Gastroesophageal sphincter (tissue), 4 donors: ENCODE measurements around the gene IMP4. TPM values are rescaled to one million over a fixed set of nuclear protein-coding genes. Genes with fewer than 3 reads are reported as not detected.
"Not testable (repeated sequence)": the region's sequence is repeated elsewhere in the genome, so short reads cannot be mapped to it uniquely, and the experiment has no call there.

ENCODE experiments used
- ATAC-seq: fragments of 150-250 bp; one replicate; pipeline ENCODE4 v1.9.1; 2016; ENCODE audit warnings: mild to moderate bottlenecking, moderate library complexity
- H3K27ac ChIP-seq, 4 donors: fragments of 200-600 bp; sonication (generic) in 3 of 4; 1 replicate in 3 of 4; 2 replicates in 1 of 4; pipeline ENCODE4 v1.5.1; 2016 to 2019
- H3K27me3 ChIP-seq: fragments of 200-600 bp; sonication (generic); one replicate; pipeline ENCODE4 v1.5.1; 2019
- H3K36me3 ChIP-seq, 2 donors: fragments of 200-600 bp; sonication (generic); one replicate each; pipeline ENCODE4 v1.5.1; 2019; ENCODE audit warnings: control low read depth in 1 of 2
- H3K4me1 ChIP-seq, 3 donors: fragments of 200-600 bp; sonication (generic); 1 replicate in 2 of 3; 2 replicates in 1 of 3; pipeline ENCODE4 v1.5.1; 2016 to 2019; ENCODE audit warnings: control low read depth in 2 of 3
- H3K4me3 ChIP-seq, 2 donors: fragments of 200-600 bp; sonication (generic); one replicate each; pipeline ENCODE4 v1.5.1; 2019; ENCODE audit warnings: mild to moderate bottlenecking in 1 of 2, moderate library complexity in 1 of 2
- H3K9me3 ChIP-seq, 3 donors: fragments of 200-600 bp; sonication (generic); one replicate each; pipeline ENCODE4 v1.5.1; 2017 to 2019; ENCODE audit warnings: control low read depth in 2 of 3
- EP300 ChIP-seq: sonication (generic); formaldehyde crosslinking; IDR thresholded peaks from one replicate; pipeline ENCODE4 v1.6.1; 2017; ENCODE audit warnings: antibody characterized with exemption, mild to moderate bottlenecking
- POLR2A ChIP-seq, 2 donors: fragments of 450-650 bp; IDR thresholded peaks; one replicate each; pipeline ENCODE4 v1.6.1; 2017; ENCODE audit warnings: antibody characterized with exemption in 2 of 2, mild to moderate bottlenecking in 2 of 2, moderate library complexity in 1 of 2
- POLR2AphosphoS5 ChIP-seq: sonication (generic); formaldehyde crosslinking; IDR thresholded peaks from one replicate; pipeline ENCODE4 v1.6.1; 2017; ENCODE audit warnings: antibody characterized with exemption
- WGBS, 2 donors: methylation state at CpG; one replicate each; pipeline ENCODE4 v1.1.5; 2018; ENCODE audit warnings: low coverage in 1 of 2; 5-methylcytosine and 5-hydroxymethylcytosine counted together
- total RNA-seq, 4 donors: library from RNA; depleted of rRNA; stranded (reverse); fragments of >200 nt; gene quantifications; one replicate each; pipeline ENCODE4 v1.1.0, GENCODE V29; 2016
- TF ChIP-seq, protein P1 (sequence below), 4 experiments: fragments of 200-600 bp in 2 of 4; fragments of 450-650 bp in 2 of 4; sonication (generic) in 1 of 4; IDR thresholded peaks; one replicate each; pipeline ENCODE4 v1.5.1; 2017 to 2019; ENCODE audit warnings: antibody characterized with exemption in 4 of 4, mild to moderate bottlenecking in 2 of 4, moderate library complexity in 2 of 4

Gene IMP4
- total RNA-seq, 4 donors from 2014 or later, result 78.8 to 143 (median 113) TPM

GRCh38 chr2:130328710-130329109 is 14.0 kb upstream of the IMP4 start:
- H3K4me1 ChIP-seq, result peaks cover 0 to 8% (median 0%) of the 10 kb centered on the region in 3 donors
- H3K9me3 ChIP-seq, result no peaks in the 10 kb centered on the region
- H3K36me3 ChIP-seq, result no peaks in the 10 kb centered on the region
- no peak overlapping the region for H3K27ac ChIP-seq
- no peak for ATAC-seq
- peaks cover 55% of the 10 kb centered on the region for H3K27me3 ChIP-seq
- TF ChIP-seq POLR2A (IDR thresholded peaks at IDR 0.05), result no peak
- no peak for TF ChIP-seq POLR2AphosphoS5
- TF ChIP-seq, protein P1, sequence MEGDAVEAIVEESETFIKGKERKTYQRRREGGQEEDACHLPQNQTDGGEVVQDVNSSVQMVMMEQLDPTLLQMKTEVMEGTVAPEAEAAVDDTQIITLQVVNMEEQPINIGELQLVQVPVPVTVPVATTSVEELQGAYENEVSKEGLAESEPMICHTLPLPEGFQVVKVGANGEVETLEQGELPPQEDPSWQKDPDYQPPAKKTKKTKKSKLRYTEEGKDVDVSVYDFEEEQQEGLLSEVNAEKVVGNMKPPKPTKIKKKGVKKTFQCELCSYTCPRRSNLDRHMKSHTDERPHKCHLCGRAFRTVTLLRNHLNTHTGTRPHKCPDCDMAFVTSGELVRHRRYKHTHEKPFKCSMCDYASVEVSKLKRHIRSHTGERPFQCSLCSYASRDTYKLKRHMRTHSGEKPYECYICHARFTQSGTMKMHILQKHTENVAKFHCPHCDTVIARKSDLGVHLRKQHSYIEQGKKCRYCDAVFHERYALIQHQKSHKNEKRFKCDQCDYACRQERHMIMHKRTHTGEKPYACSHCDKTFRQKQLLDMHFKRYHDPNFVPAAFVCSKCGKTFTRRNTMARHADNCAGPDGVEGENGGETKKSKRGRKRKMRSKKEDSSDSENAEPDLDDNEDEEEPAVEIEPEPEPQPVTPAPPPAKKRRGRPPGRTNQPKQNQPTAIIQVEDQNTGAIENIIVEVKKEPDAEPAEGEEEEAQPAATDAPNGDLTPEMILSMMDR (IDR thresholded peaks at IDR 0.05), result no peak
- TF ChIP-seq EP300, result no peak
- WGBS, 2 donors, result 40 to 50% methylated on average over 2 of the region's 2 CpGs
- no peak overlapping the region for H3K4me3 ChIP-seq

GRCh38 chr2:130332271-130333073 is 10.2 kb upstream of the IMP4 start:
- 5 to 9% methylated on average over 5 to 12 of the region's 29 CpGs for WGBS, 2 donors
- H3K27me3 ChIP-seq, result peaks cover 38% of the 10 kb centered on the region
- ATAC-seq, result peak; percentile 83
- peaks cover 0 to 5% of the 10 kb centered on the region in 2 donors for H3K36me3 ChIP-seq
- H3K9me3 ChIP-seq, result no peaks in the 10 kb centered on the region
- TF ChIP-seq POLR2AphosphoS5 (peak; percentile 86), POLR2A (IDR thresholded peaks at IDR 0.05) (no peak), EP300 (no peak)
- TF ChIP-seq, protein P1 (IDR thresholded peaks at IDR 0.05), result peak; percentile 78 to 92 (median 84)
- H3K4me3 ChIP-seq, result no peak overlapping the region
- peaks cover 0 to 13% (median 0%) of the 10 kb centered on the region in 3 donors for H3K4me1 ChIP-seq
- no peak overlapping the region for H3K27ac ChIP-seq

GRCh38 chr2:130333253-130333652 is 9.4 kb upstream of the IMP4 start:
- H3K4me3 ChIP-seq, H3K27ac ChIP-seq, H3K9me3 ChIP-seq, ATAC-seq: not testable (repeated sequence)
- Histone ChIP-seq H3K36me3 (peaks cover 0 to 12% of the 10 kb centered on the region in 2 donors), H3K27me3 (peaks cover 31% of the 10 kb centered on the region), H3K4me1 (peaks cover 0 to 15% (median 0%) of the 10 kb centered on the region in 3 donors)
- 100% methylated on average over 1 of the region's 8 CpGs; no CpG with 5 or more reads in 1 of the 2 donors for WGBS, 2 donors

- no peak overlapping the region for H3K4me3 ChIP-seq
- WGBS, 2 donors, result 30 to 43% methylated on average over 1 to 2 of the region's 6 CpGs
Observed at GRCh38 chr2:130334026-130334425, 8.7 kb upstream of the IMP4 start.

DNA sequence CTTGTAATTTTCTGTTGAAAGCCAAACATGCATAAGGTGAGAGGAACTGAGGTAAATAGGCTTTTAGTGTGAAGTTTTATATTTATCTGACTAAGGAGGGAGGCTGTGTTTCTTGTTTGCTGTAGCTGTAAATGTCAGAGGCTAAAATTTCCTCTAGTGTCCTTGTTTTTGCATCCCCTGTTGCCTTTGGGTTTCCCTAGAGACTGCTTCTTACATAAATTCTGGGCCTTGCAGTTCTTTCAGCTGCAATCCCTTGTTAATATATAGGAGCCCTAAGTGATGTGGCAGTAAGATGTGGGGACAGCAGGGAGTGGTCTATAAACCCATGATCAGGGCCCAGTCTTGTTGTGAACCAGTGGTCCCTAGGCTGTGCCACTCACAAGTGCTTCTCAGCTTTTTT is 7.5 kb upstream of the IMP4 start:
- no peak overlapping the region for H3K27ac ChIP-seq
- H3K4me3 ChIP-seq, result no peak overlapping the region
- ATAC-seq, result no peak
- H3K27me3 ChIP-seq, result peaks cover 19% of the 10 kb centered on the region
- TF ChIP-seq EP300 (no peak), POLR2A (IDR thresholded peaks at IDR 0.05) (no peak), POLR2AphosphoS5 (no peak)
- TF ChIP-seq, protein P1 (IDR thresholded peaks at IDR 0.05), result no peak
- H3K4me1 ChIP-seq, result peaks cover 0 to 15% (median 0%) of the 10 kb centered on the region in 3 donors
- H3K9me3 ChIP-seq, result no peaks in the 10 kb centered on the region
- H3K36me3 ChIP-seq, result peaks cover 0 to 32% of the 10 kb centered on the region in 2 donors

More at GRCh38 chr2:130334026-130334425, 8.7 kb upstream of the IMP4 start:
- H3K36me3 ChIP-seq, result peaks cover 0 to 20% of the 10 kb centered on the region in 2 donors
- H3K27ac ChIP-seq, result no peak overlapping the region
- peaks cover 0 to 15% (median 0%) of the 10 kb centered on the region in 3 donors for H3K4me1 ChIP-seq
- TF ChIP-seq EP300 (no peak), POLR2AphosphoS5 (no peak), POLR2A (IDR thresholded peaks at IDR 0.05) (no peak)
- TF ChIP-seq, protein P1 (IDR thresholded peaks at IDR 0.05), result no peak
- H3K27me3 ChIP-seq, result peaks cover 23% of the 10 kb centered on the region
- H3K9me3 ChIP-seq, result no peaks in the 10 kb centered on the region
- ATAC-seq, result no peak
